Measurements from ENCODE around the gene GLCCI1. TPM values are rescaled to one million over a fixed set of nuclear protein-coding genes. Genes with fewer than 3 reads are reported as not detected.

The GLCCI1 gene
- polyA plus RNA-seq, 1 donor from 2014 or later = 37.2 TPM

DNA sequence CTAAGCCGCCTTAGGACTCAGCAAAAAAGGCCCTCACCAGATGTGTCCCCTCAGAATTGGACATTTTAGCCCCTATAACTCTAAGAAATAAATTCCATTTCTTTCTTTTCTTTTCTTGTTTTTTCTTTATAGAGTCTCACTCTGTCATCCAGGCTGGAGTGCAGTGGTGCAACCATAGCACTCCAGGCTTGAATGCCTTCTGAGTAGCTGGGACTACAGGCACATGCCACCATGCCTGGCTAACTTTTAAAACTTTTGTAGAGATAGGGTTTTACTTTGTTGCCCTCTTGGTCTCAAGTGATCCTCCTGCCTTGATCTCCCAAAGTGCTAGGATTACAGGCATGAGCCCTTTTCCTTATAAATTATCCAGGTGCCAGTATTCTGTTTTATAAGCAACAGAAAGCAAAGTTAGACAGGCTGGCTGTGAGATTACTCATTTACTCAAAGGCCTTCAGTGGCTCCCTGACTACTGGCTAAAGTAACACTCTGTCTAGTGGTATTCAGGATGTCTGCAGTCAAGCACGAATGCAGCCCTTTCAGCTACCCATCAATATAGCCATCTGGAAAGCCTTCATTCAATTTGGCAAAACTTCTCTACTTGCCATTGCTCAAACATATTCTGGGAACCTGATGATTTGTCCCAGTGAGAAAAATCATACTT is 164.7 kb downstream of the GLCCI1 start:
- H3K9me3 ChIP-seq (ENCODE audit: low read length) = no peaks in the 10 kb centered on the region
- TF ChIP-seq RAD21 (conservative IDR thresholded peaks at IDR 0.05) (no peak), MXI1 (conservative IDR thresholded peaks at IDR 0.05; ENCODE audit: poor library complexity, severe bottlenecking) (no peak)
- no peak overlapping the region for H2AFZ ChIP-seq (ENCODE audit: low read depth, low read length)
- no peak overlapping the region for H3K4me2 ChIP-seq (ENCODE audit: low read length)
- no peaks in the 10 kb centered on the region for H3K36me3 ChIP-seq (ENCODE audit: insufficient read depth, low read length)
- no peaks in the 10 kb centered on the region for H4K20me1 ChIP-seq (ENCODE audit: insufficient read depth)
- H3K4me3 ChIP-seq (ENCODE audit: low read length) = no peak overlapping the region
- no peaks in the 10 kb centered on the region for H3K27me3 ChIP-seq (ENCODE audit: insufficient read depth, low read depth, low read length)
- no peak overlapping the region for H3K9ac ChIP-seq (ENCODE audit: low read length)
- H3F3A ChIP-seq (ENCODE audit: insufficient read depth, low read length, poor library complexity, severe bottlenecking) = no peaks in the 10 kb centered on the region
- no peaks in the 10 kb centered on the region for H3K9me2 ChIP-seq (ENCODE audit: insufficient read depth, low read length)
- H3K27ac ChIP-seq (ENCODE audit: low read length) = no peak overlapping the region
- no peaks in the 10 kb centered on the region for H3K79me2 ChIP-seq (replicated peaks; ENCODE audit: insufficient read depth, low read length)

DNA sequence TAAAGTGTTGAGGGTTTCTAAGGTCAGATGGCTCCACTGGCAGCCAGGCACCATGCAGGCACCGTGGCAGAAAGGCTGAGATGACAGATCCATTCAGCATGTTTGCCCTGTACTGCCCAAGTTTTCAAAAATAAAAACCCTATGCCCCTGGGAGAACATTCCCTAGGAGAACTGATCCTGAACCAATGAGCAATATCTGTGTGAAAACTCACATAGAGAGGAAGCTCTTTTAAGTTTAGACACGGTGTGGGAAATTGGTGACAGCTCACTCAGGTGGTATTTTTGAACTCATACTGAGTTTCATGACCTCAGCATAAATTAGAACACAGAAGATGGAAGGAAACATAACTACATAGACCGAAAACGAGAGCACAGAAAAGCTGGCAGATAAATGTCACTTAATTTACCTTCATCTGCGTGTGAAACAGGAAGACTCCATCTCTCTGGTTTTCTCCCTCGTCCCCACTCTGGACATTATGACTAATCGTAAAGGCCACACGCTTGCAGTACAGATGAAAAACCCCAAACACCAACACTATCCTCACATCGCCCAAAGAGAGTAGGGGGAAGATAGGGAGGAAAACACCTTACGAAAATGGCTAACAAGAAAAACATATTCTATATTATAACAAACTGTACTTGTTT is 165.6 kb downstream of the GLCCI1 start:
- no peaks in the 10 kb centered on the region for H3K27me3 ChIP-seq (ENCODE audit: insufficient read depth, low read depth, low read length)
- no peaks in the 10 kb centered on the region for H3K36me3 ChIP-seq (ENCODE audit: insufficient read depth, low read length)
- no peak overlapping the region for H2AFZ ChIP-seq (ENCODE audit: low read depth, low read length)
- H3K4me3 ChIP-seq (ENCODE audit: low read length) = no peak overlapping the region
- H3K9me3 ChIP-seq (ENCODE audit: low read length) = no peaks in the 10 kb centered on the region
- H3K9me2 ChIP-seq (ENCODE audit: insufficient read depth, low read length) = no peaks in the 10 kb centered on the region
- no peaks in the 10 kb centered on the region for H4K20me1 ChIP-seq (ENCODE audit: insufficient read depth)
- H3F3A ChIP-seq (ENCODE audit: insufficient read depth, low read length, poor library complexity, severe bottlenecking) = no peaks in the 10 kb centered on the region
- no peaks in the 10 kb centered on the region for H3K79me2 ChIP-seq (replicated peaks; ENCODE audit: insufficient read depth, low read length)
- TF ChIP-seq MXI1 (conservative IDR thresholded peaks at IDR 0.05; ENCODE audit: poor library complexity, severe bottlenecking) = no peak
- TF ChIP-seq, protein P1, sequence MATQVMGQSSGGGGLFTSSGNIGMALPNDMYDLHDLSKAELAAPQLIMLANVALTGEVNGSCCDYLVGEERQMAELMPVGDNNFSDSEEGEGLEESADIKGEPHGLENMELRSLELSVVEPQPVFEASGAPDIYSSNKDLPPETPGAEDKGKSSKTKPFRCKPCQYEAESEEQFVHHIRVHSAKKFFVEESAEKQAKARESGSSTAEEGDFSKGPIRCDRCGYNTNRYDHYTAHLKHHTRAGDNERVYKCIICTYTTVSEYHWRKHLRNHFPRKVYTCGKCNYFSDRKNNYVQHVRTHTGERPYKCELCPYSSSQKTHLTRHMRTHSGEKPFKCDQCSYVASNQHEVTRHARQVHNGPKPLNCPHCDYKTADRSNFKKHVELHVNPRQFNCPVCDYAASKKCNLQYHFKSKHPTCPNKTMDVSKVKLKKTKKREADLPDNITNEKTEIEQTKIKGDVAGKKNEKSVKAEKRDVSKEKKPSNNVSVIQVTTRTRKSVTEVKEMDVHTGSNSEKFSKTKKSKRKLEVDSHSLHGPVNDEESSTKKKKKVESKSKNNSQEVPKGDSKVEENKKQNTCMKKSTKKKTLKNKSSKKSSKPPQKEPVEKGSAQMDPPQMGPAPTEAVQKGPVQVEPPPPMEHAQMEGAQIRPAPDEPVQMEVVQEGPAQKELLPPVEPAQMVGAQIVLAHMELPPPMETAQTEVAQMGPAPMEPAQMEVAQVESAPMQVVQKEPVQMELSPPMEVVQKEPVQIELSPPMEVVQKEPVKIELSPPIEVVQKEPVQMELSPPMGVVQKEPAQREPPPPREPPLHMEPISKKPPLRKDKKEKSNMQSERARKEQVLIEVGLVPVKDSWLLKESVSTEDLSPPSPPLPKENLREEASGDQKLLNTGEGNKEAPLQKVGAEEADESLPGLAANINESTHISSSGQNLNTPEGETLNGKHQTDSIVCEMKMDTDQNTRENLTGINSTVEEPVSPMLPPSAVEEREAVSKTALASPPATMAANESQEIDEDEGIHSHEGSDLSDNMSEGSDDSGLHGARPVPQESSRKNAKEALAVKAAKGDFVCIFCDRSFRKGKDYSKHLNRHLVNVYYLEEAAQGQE (IDR thresholded peaks at IDR 0.05; ENCODE audit: borderline replicate concordance) = no peak
- TF ChIP-seq TAF1 (IDR thresholded peaks at IDR 0.05; ENCODE audit: low read depth) = no peak
- no peak for TF ChIP-seq SMC3 (conservative IDR thresholded peaks at IDR 0.05; ENCODE audit: poor library complexity)
- no peak for TF ChIP-seq RAD21 (conservative IDR thresholded peaks at IDR 0.05)
- no peak for TF ChIP-seq POLR2AphosphoS5 (IDR thresholded peaks at IDR 0.05)
- TF ChIP-seq EZH2 (IDR thresholded peaks at IDR 0.05; ENCODE audit: borderline replicate concordance, insufficient read depth, low read length, poor library complexity, severe bottlenecking) = no peak
- TF ChIP-seq, protein P2, sequence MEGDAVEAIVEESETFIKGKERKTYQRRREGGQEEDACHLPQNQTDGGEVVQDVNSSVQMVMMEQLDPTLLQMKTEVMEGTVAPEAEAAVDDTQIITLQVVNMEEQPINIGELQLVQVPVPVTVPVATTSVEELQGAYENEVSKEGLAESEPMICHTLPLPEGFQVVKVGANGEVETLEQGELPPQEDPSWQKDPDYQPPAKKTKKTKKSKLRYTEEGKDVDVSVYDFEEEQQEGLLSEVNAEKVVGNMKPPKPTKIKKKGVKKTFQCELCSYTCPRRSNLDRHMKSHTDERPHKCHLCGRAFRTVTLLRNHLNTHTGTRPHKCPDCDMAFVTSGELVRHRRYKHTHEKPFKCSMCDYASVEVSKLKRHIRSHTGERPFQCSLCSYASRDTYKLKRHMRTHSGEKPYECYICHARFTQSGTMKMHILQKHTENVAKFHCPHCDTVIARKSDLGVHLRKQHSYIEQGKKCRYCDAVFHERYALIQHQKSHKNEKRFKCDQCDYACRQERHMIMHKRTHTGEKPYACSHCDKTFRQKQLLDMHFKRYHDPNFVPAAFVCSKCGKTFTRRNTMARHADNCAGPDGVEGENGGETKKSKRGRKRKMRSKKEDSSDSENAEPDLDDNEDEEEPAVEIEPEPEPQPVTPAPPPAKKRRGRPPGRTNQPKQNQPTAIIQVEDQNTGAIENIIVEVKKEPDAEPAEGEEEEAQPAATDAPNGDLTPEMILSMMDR (IDR thresholded peaks at IDR 0.05; ENCODE audit: poor library complexity, severe bottlenecking) = no peak
- TF ChIP-seq EP300 (conservative IDR thresholded peaks at IDR 0.05; ENCODE audit: poor library complexity, severe bottlenecking) = no peak
- no peak overlapping the region for H3K9ac ChIP-seq (ENCODE audit: low read length)
- H3K27ac ChIP-seq (ENCODE audit: low read length) = no peak overlapping the region
- H3K4me2 ChIP-seq (ENCODE audit: low read length) = no peak overlapping the region
